Measurements from ENCODE around the gene GALC.

The GALC gene

DNA sequence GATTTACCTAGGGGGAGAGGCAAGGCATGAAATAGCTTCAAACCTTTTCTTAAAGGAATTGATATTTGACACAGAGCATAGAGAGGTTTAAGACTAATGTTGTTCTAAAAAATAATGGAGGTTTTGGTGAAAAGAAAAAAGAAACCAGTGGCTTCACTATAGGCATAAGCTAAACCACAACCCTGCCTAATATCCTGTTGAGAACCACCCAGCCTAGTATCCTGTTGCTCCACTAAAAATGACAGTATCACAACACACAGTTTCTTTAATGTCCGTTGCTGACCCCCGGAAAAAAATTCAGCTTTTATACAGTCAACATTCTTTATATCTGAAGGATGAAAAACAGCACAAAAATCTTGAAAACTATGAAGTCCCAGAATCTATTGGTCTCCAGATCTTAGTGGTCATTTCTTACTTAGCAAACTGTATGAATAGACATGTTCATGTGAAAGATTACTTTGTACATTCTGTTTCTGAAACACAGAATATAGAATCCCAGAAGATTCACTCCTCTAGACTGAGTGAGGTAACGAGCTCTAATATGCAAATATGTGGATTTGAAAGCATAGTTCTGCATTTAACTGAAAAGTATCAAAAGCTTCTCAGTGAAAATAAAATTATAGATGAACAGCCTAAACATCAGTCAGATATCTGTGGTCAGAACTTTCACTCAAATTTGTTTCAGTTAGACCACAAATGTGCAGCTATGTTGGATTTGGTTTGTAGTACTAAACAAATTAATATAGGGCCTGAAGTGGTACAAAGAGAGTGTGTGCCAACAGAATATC, 40.5 kb downstream of the GALC start:
- DNase-seq, result no peak

DNA sequence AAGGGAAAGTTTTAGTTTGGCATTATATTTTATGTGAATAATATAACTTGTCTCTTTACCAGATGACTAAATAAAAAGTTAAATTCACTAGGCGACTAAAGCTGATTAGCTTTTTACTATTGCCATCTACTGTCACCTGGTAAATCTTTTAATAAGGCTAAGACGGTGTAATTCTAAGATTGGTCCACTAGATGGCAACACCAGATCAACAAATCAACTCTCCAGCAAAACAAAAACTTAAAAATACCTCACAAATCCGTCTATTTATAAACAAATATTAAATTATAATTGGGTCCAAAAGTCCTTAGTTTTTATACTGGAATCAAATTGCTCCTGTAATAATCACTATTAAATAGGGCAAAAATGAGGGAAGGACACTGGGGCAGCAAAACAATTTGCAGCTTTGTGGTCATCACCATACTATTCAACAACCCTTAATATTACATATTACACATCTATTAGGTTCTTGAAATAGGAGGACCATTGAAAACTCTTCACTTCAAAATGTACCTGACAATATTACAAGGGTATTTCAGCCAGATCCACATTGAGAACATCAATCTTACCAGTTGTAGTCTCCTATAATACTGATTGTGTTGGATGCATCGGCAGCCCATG, 47.9 kb downstream of the GALC start:
- DNase-seq, result peak; percentile 27

DNA sequence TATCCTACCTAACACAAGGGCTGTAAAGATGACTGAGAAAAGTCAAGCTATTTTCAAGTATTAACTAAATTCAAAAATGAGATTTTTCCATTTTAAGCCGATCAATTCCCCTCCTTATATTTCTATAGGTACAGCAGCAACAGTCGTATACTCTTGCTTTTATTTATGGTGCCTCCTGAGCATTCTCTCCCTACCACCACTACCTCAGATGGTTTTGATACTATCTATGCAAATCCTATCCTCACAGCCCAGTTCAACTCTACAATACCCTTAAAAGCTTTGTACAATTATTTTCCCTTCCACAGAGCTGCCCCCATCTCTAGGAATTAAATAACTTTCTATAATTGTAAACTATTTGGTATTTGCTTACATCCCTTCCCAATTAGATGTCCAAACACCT, 52.1 kb downstream of the GALC start:
- no peak for DNase-seq

DNA sequence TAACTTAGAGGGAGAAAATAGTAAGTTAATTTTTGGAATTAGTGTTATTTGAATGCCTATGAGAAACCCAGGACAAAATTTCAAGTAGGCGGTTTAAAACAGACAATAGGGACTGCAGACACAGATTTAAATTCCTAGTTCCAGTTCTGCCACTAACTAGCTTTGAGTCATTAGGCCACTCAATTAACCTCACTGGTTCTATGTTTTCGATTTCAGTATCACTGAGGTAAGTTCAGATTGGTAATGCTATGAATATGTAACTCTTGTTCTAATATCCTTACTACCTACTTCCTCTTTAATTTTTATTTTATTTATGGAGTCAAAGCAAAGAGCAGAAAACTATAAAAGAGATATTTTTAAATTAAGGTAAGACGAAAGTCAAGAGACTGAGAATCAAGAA, 52.6 kb downstream of the GALC start:
- no peak for DNase-seq

- DNase-seq, result no peak
Measured at GRCh38 chr14:87935886-87936285, 57.1 kb downstream of the GALC start.

- no peak for DNase-seq
Measured at GRCh38 chr14:87935081-87935828, 57.7 kb downstream of the GALC start.

GRCh38 chr14:87934185-87934584, 58.8 kb downstream of the GALC start:
- no peak for DNase-seq

DNA sequence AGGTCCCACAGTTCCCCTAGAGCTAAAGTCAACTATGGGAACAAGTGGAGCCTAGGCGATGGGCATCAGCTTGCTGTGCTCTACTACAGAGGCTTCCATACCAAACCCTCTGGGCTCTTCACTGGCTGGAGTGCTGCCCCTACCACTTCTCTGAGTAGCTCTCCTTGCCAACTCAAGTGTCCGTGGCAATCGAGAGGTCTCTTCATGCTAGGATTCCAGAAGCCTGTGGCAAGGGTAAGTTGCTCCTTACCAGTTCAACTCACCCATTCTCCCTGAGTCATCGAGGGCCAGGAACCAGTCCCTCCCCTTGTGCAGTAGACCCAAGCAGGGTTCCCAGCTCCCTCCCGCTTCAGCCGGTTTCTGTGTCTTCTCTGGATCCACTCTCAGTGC, 76.1 kb downstream of the GALC start:
- DNase-seq, result no peak

GRCh38 chr14:87916103-87916885, 76.7 kb downstream of the GALC start:
- no peak for DNase-seq

DNA sequence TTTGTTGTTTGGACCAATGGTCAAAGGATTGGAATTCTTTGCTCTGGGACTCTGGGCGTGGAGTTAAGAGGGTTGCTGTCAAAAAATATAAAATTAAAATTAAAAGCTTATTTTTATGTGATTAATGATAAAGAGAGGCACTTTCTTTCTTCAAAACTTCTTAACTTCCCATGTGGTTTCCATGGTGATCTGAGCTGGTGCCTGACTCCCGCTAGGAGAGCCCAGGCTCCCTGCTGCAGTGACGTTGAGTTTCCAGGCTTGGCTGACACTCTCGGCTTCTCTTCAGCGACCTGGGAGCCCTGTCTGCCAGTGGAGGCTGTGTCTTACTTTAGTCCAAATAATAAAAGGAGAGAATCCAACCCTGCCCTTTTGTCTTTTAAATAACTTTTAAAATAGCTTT, 84.4 kb downstream of the GALC start:
- no peak for DNase-seq

- no peak for DNase-seq
Measured at GRCh38 chr14:87901652-87902051, 91.3 kb downstream of the GALC start.

DNA sequence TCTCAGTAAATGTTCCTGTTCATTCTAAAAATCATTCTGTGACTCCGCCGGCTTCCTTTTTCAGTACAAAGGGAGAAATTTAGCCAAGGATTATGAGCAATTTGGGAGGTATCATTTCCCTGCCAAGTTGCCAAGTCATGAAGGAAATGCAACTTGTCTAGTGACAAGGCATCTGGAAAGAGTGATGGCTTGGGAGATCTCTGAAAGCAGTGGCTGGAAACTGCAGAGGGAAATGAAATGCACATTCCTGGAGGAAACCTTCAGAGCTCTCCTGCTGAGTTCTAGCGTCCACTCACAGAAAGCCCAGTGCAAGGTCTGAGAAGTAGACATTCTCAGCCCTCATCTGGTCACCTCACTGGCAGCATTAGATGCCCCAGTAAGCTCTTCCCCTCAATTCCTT, 91.7 kb downstream of the GALC start:
- no peak for DNase-seq

DNA sequence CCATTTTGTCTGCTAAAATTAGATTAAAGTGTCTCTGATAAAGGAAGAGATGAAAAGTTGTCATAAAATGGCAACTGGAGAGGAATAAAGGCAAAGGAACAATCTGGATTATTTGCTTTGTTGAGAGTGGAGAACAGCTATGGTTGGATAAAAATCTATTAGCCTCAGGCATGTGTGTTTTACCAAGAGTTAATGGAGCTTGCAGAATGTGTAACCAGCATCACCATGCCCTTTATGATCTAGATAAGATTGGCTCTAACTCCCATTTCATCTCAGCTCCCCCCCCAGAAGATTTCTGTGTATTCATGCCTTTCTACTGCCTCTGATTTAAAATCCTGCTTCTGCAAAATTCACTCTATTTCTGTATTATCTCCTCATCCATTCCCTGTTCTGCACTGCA, 93.8 kb downstream of the GALC start:
- no peak for DNase-seq

GRCh38 chr14:87898301-87898700, 94.7 kb downstream of the GALC start:
- no peak for DNase-seq

- peak; percentile 40 for DNase-seq
Measured at GRCh38 chr14:87896393-87897380, 96.3 kb downstream of the GALC start.

DNA sequence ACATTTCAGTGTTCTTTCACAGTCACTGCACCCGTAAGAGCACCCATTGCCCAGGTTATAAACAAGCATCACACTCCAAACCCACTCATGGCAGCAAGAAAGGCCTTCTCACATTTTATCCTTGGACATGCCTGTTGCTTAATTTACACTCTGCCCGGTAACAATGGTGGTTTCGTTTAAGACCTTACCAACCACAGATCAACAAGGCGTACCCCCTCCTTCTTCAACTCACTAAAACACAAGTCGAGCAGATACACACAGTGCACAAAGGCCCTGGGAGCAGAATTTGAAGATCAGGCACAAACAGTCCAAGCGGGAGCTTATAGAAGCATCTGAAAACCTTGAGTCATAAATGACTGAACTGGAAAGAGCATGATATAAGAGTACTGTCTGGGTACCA, 98.1 kb downstream of the GALC start:
- no peak for DNase-seq

- no peak for DNase-seq
Measured at GRCh38 chr14:87892763-87893162, 100.2 kb downstream of the GALC start.

GRCh38 chr14:87888136-87888999, 104.6 kb downstream of the GALC start:
- DNase-seq, result peak; percentile 14

DNA sequence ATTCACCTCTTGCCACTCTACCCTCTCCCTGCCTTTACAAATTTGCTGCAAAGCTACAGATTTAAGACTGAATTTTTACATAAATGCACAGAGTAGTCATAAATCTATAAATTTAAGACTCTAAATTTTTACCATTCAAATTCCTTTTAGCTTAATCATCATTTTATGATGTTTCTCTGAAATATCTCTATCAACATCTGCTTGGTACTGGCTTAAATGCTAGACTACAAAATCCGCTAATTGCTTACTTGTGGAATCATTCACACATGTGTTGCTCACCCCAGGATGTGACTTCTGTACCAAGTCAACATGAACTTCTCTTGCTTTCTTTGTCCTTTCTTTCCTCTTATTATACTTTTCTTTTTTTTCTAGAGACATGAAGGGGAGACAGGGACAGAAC, 109.2 kb downstream of the GALC start:
- DNase-seq, result no peak
